ENCODE measurements around the gene KLK3.

The KLK3 gene

GRCh38 chr19:50898018-50898417, 43.3 kb downstream of the KLK3 start:
- no peak for DNase-seq
- in situ Hi-C loops (cut with HindIII; ENCODE audit: low pct_ligation_motif_present, low sequenced_read_pairs), result no loop called here
- no peak overlapping the region for H3K27ac ChIP-seq
- H3K27me3 ChIP-seq (replicated peaks), result no peaks in the 10 kb centered on the region
- no peak overlapping the region for H3K4me3 ChIP-seq (ENCODE audit: low read depth, low read length)
- no peak for TF ChIP-seq CTCF (IDR thresholded peaks at IDR 0.05; ENCODE audit: low read depth, low read length, missing control alignments)
- H3K36me3 ChIP-seq (replicated peaks), result no peaks in the 10 kb centered on the region

GRCh38 chr19:50899569-50899968, 44.9 kb downstream of the KLK3 start:
- TF ChIP-seq CTCF (IDR thresholded peaks at IDR 0.05; ENCODE audit: low read depth, low read length, missing control alignments), result no peak
- Histone ChIP-seq H3K36me3 (replicated peaks) (no peaks in the 10 kb centered on the region), H3K27ac (no peak overlapping the region), H3K27me3 (replicated peaks) (no peaks in the 10 kb centered on the region), H3K4me3 (ENCODE audit: low read depth, low read length) (no peak overlapping the region)
- in situ Hi-C loops (cut with HindIII; ENCODE audit: low pct_ligation_motif_present, low sequenced_read_pairs), result no loop called here
- no peak for DNase-seq

- Histone ChIP-seq H3K4me3 (ENCODE audit: low read depth, low read length) (no peak overlapping the region), H3K27me3 (replicated peaks) (no peaks in the 10 kb centered on the region), H3K27ac (no peak overlapping the region), H3K36me3 (replicated peaks) (no peaks in the 10 kb centered on the region)
- in situ Hi-C loops (cut with HindIII; ENCODE audit: low pct_ligation_motif_present, low sequenced_read_pairs), result no loop called here
- DNase-seq, result no peak
- no peak for TF ChIP-seq CTCF (IDR thresholded peaks at IDR 0.05; ENCODE audit: low read depth, low read length, missing control alignments)
These were observed 47.9 kb downstream of the KLK3 start for GRCh38 chr19:50902640-50903039.

- no peak overlapping the region for H3K4me3 ChIP-seq (ENCODE audit: low read depth, low read length)
- no peak for DNase-seq
- H3K27ac ChIP-seq, result no peak overlapping the region
- H3K27me3 ChIP-seq (replicated peaks), result peaks cover 5% of the 10 kb centered on the region
- peak; percentile 30 for TF ChIP-seq CTCF (IDR thresholded peaks at IDR 0.05; ENCODE audit: low read depth, low read length, missing control alignments)
- in situ Hi-C loops (cut with HindIII; ENCODE audit: low pct_ligation_motif_present, low sequenced_read_pairs), result no loop called here
- H3K36me3 ChIP-seq (replicated peaks), result no peaks in the 10 kb centered on the region
These were observed 51.5 kb downstream of the KLK3 start for GRCh38 chr19:50906217-50906616.

- peaks cover 22% of the 10 kb centered on the region for H3K27me3 ChIP-seq (replicated peaks)
- DNase-seq, result no peak
- no peak for TF ChIP-seq CTCF (IDR thresholded peaks at IDR 0.05; ENCODE audit: low read depth, low read length, missing control alignments)
- in situ Hi-C loops (cut with HindIII; ENCODE audit: low pct_ligation_motif_present, low sequenced_read_pairs), result no loop called here
- no peaks in the 10 kb centered on the region for H3K36me3 ChIP-seq (replicated peaks)
- H3K27ac ChIP-seq, result no peak overlapping the region
- H3K4me3 ChIP-seq (ENCODE audit: low read depth, low read length), result no peak overlapping the region
These were observed 53.6 kb downstream of the KLK3 start for GRCh38 chr19:50908336-50908735.

GRCh38 chr19:50909240-50910070, 54.7 kb downstream of the KLK3 start:
- peak; percentile 43 for DNase-seq
- in situ Hi-C loops (cut with HindIII; ENCODE audit: low pct_ligation_motif_present, low sequenced_read_pairs), result no loop called here
- Histone ChIP-seq H3K4me3 (ENCODE audit: low read depth, low read length) (no peak overlapping the region), H3K36me3 (replicated peaks) (no peaks in the 10 kb centered on the region), H3K27ac (no peak overlapping the region), H3K27me3 (replicated peaks) (peaks cover 22% of the 10 kb centered on the region)
- TF ChIP-seq CTCF (IDR thresholded peaks at IDR 0.05; ENCODE audit: low read depth, low read length, missing control alignments), result no peak

Data from brain microvascular endothelial cell (primary cell).